HEK293 (cell line): Measurements from ENCODE around the gene YWHAG.

Experiments
- CTCF ChIA-PET: fragments of 350-600 bp; formaldehyde crosslinking; extraction: SDS; loops from one replicate; lab custom pipeline; 2021; ENCODE audit warnings: antibody characterized with exemption; lab: Yijun Ruan, JAX
- POLR2A ChIA-PET: fragments of 300-600 bp; formaldehyde crosslinking; extraction: SDS; loops from one replicate; lab custom pipeline; 2020; ENCODE audit warnings: antibody characterized with exemption, inconsistent platforms; lab: Yijun Ruan, JAX
- H3K27ac ChIP-seq: fragments of 200-500 bp; sonication (Bioruptor generic); 2 replicates; pipeline ENCODE4 v1.5.1; 2014; ENCODE audit warnings: low read depth, low read length, control low read depth, inconsistent platforms; ENCODE audit errors: extremely low read depth
- H3K36me3 ChIP-seq, 2 experiments: fragments of 200-500 bp in 1 of 2; sonication (Bioruptor generic) in 1 of 2; 1 replicate in 1 of 2; 2 replicates in 1 of 2; pipeline ENCODE4 v1.5.1; 2014 to 2017; ENCODE audit warnings: inconsistent platforms in 2 of 2, low read length in 2 of 2; ENCODE audit not compliant: control insufficient read depth in 2 of 2, insufficient read depth in 1 of 2
- H3K4me1 ChIP-seq: fragments of 200-500 bp; sonication (Bioruptor generic); 2 replicates; pipeline ENCODE4 v1.5.1; 2014; ENCODE audit warnings: mild to moderate bottlenecking, low read length, inconsistent platforms; ENCODE audit not compliant: control insufficient read depth, insufficient read depth
- H3K4me3 ChIP-seq: 2 replicates; pipeline ENCODE4 v1.5.1; 2011; ENCODE audit warnings: low read depth, mild to moderate bottlenecking, control low read depth, low read length, moderate library complexity
- H3K9me3 ChIP-seq: fragments of 200-500 bp; sonication (Bioruptor generic); 2 replicates; pipeline ENCODE4 v1.5.1; 2014; ENCODE audit warnings: low read depth, low read length, inconsistent platforms; ENCODE audit not compliant: control insufficient read depth, insufficient read depth
- GLIS1 ChIP-seq: fragments of 450-650 bp; formaldehyde crosslinking; IDR thresholded peaks from 2 replicates; pipeline ENCODE4 v1.5.1; 2016; ENCODE audit warnings: missing biosample characterization, missing genetic modification characterization
- KLF8 ChIP-seq: fragments of 450-650 bp; formaldehyde crosslinking; IDR thresholded peaks from 2 replicates; pipeline ENCODE4 v1.5.1; 2016; ENCODE audit warnings: missing biosample characterization, missing genetic modification characterization
- SALL2 ChIP-seq: fragments of 450-650 bp; formaldehyde crosslinking; IDR thresholded peaks from 2 replicates; pipeline ENCODE4 v1.5.0; 2017; ENCODE audit warnings: missing biosample characterization, mild to moderate bottlenecking, missing genetic modification characterization, borderline replicate concordance
- WT1 ChIP-seq: fragments of 450-650 bp; formaldehyde crosslinking; IDR thresholded peaks from 2 replicates; pipeline ENCODE4 v1.5.1; 2016; ENCODE audit warnings: missing biosample characterization, missing genetic modification characterization
- ZBTB17 ChIP-seq: fragments of 450-650 bp; formaldehyde crosslinking; IDR thresholded peaks from 2 replicates; pipeline ENCODE4 v1.5.1; 2016; ENCODE audit warnings: missing biosample characterization, missing genetic modification characterization
- ZBTB49 ChIP-seq: fragments of 450-650 bp; formaldehyde crosslinking; IDR thresholded peaks from 2 replicates; pipeline ENCODE4 v1.5.1; 2016; ENCODE audit warnings: missing biosample characterization, missing genetic modification characterization, low read depth
- ZFP41 ChIP-seq: fragments of 450-650 bp; formaldehyde crosslinking; IDR thresholded peaks from 2 replicates; pipeline ENCODE4 v1.5.1; 2016; ENCODE audit warnings: missing biosample characterization, missing genetic modification characterization, borderline replicate concordance
- ZIC2 ChIP-seq: fragments of 450-650 bp; formaldehyde crosslinking; IDR thresholded peaks from 2 replicates; pipeline ENCODE4 v1.5.1; 2016; ENCODE audit warnings: missing biosample characterization, missing genetic modification characterization
- ZNF146 ChIP-seq: fragments of 450-650 bp; formaldehyde crosslinking; IDR thresholded peaks from 2 replicates; pipeline ENCODE4 v1.5.1; 2016; ENCODE audit warnings: missing biosample characterization, missing genetic modification characterization
- ZNF184 ChIP-seq: fragments of 450-650 bp; IDR thresholded peaks from 2 replicates; pipeline ENCODE4 v1.5.1; 2018; ENCODE audit warnings: missing biosample characterization, mild to moderate bottlenecking, missing genetic modification characterization
- ZNF202 ChIP-seq: fragments of 450-650 bp; formaldehyde crosslinking; IDR thresholded peaks from 2 replicates; pipeline ENCODE4 v1.5.1; 2016; ENCODE audit warnings: missing biosample characterization, missing genetic modification characterization, borderline replicate concordance
- ZNF23 ChIP-seq: fragments of 450-650 bp; formaldehyde crosslinking; IDR thresholded peaks from 2 replicates; pipeline ENCODE4 v1.5.1; 2016; ENCODE audit warnings: missing biosample characterization, missing genetic modification characterization, borderline replicate concordance
- ZNF302 ChIP-seq: fragments of 450-650 bp; formaldehyde crosslinking; IDR thresholded peaks from 2 replicates; pipeline ENCODE4 v1.5.1; 2016; ENCODE audit warnings: missing biosample characterization, missing genetic modification characterization, low read depth
- ZNF335 ChIP-seq: fragments of 450-650 bp; formaldehyde crosslinking; conservative IDR thresholded peaks from 2 replicates; pipeline ENCODE4 v1.5.1; 2016; ENCODE audit warnings: missing biosample characterization, missing genetic modification characterization
- ZNF354C ChIP-seq: fragments of 450-650 bp; formaldehyde crosslinking; IDR thresholded peaks from 2 replicates; pipeline ENCODE4 v1.5.1; 2016; ENCODE audit warnings: missing biosample characterization, missing genetic modification characterization, low read depth, borderline replicate concordance
- ZNF433 ChIP-seq: fragments of 450-650 bp; formaldehyde crosslinking; IDR thresholded peaks from 2 replicates; pipeline ENCODE4 v1.5.1; 2016; ENCODE audit warnings: missing biosample characterization, missing genetic modification characterization, low read depth
- ZNF639 ChIP-seq: fragments of 450-650 bp; formaldehyde crosslinking; IDR thresholded peaks from 2 replicates; pipeline ENCODE4 v1.5.1; 2016; ENCODE audit warnings: missing biosample characterization, missing genetic modification characterization
- ZNF660 ChIP-seq: fragments of 450-650 bp; IDR thresholded peaks from 2 replicates; pipeline ENCODE4 v1.5.1; 2018; ENCODE audit warnings: missing biosample characterization, mild to moderate bottlenecking, missing genetic modification characterization
- ZNF776 ChIP-seq: fragments of 450-650 bp; formaldehyde crosslinking; IDR thresholded peaks from 2 replicates; pipeline ENCODE4 v1.5.0; 2017; ENCODE audit warnings: missing biosample characterization, missing genetic modification characterization, borderline replicate concordance
- ZNF792 ChIP-seq: fragments of 450-650 bp; formaldehyde crosslinking; IDR thresholded peaks from 2 replicates; pipeline ENCODE4 v1.5.1; 2016; ENCODE audit warnings: missing biosample characterization, missing genetic modification characterization
- TF ChIP-seq, protein P1 (sequence below): fragments of 450-650 bp; formaldehyde crosslinking; optimal IDR thresholded peaks from 2 replicates; pipeline ENCODE3; 2016; ENCODE audit warnings: missing biosample characterization, mild to moderate bottlenecking, missing genetic modification characterization
- TF ChIP-seq, protein P2 (sequence below): fragments of 450-650 bp; formaldehyde crosslinking; IDR thresholded peaks from 2 replicates; pipeline ENCODE4 v1.5.1; 2016; ENCODE audit warnings: missing biosample characterization, missing genetic modification characterization

YWHAG gene

GRCh38 chr7:76281006-76281705 is 77.6 kb downstream of the YWHAG start (continued):
- peak; percentile 21; the same call in 1 of the 2 replicates for TF ChIP-seq ZNF792 (tag by site-specific recombination)
- no peak for TF ChIP-seq ZBTB49 (tag by site-specific recombination)
- TF ChIP-seq ZNF335 (tag by site-specific recombination), result peak; percentile 41; the same call in 1 of the 2 replicates
- TF ChIP-seq ZNF354C (tag by site-specific recombination), result no peak
- no peak for TF ChIP-seq ZNF660 (tag by site-specific recombination)
- TF ChIP-seq KLF8 (tag by site-specific recombination), result peak; percentile 42; the same call in 1 of the 2 replicates
- no peak for TF ChIP-seq GLIS1 (tag by site-specific recombination)
- TF ChIP-seq ZNF639, result peak; percentile 69; the same call in 1 of the 2 replicates
- peak; percentile 87; the same call in 1 of the 2 replicates for TF ChIP-seq SALL2 (tag by site-specific recombination)
- no peak for TF ChIP-seq ZIC2 (tag by site-specific recombination)
- TF ChIP-seq ZNF433 (tag by site-specific recombination), result no peak
- TF ChIP-seq WT1 (tag by site-specific recombination), result no peak
- TF ChIP-seq ZBTB17 (tag by site-specific recombination), result peak; percentile 71
- no peak for TF ChIP-seq ZFP41
- TF ChIP-seq ZNF776 (tag by site-specific recombination), result peak; percentile 25; the same call in 1 of the 2 replicates
- peak; percentile 28 for TF ChIP-seq ZNF202 (tag by site-specific recombination)
- no peak for TF ChIP-seq ZNF146 (tag by site-specific recombination)
- TF ChIP-seq, protein P1, sequence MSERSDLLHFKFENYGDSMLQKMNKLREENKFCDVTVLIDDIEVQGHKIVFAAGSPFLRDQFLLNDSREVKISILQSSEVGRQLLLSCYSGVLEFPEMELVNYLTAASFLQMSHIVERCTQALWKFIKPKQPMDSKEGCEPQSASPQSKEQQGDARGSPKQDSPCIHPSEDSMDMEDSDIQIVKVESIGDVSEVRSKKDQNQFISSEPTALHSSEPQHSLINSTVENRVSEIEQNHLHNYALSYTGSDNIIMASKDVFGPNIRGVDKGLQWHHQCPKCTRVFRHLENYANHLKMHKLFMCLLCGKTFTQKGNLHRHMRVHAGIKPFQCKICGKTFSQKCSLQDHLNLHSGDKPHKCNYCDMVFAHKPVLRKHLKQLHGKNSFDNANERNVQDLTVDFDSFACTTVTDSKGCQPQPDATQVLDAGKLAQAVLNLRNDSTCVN, result peak; percentile 65
- TF ChIP-seq ZNF302 (tag by site-specific recombination), result no peak

GRCh38 chr7:76280408-76280807 is 78.4 kb downstream of the YWHAG start:
- ChIA-PET CTCF (interaction anchor here (0.8 kb wide), 1 partner anchor 38 kb away, joined by 3 read pairs; no protein-coding TSS in a partner anchor), POLR2A (no interaction called here)
- H3K4me3 ChIP-seq, result no peak overlapping the region

More at GRCh38 chr7:76280408-76280807, 78.4 kb downstream of the YWHAG start:
- TF ChIP-seq ZNF184, result no peak
- TF ChIP-seq, protein P2, sequence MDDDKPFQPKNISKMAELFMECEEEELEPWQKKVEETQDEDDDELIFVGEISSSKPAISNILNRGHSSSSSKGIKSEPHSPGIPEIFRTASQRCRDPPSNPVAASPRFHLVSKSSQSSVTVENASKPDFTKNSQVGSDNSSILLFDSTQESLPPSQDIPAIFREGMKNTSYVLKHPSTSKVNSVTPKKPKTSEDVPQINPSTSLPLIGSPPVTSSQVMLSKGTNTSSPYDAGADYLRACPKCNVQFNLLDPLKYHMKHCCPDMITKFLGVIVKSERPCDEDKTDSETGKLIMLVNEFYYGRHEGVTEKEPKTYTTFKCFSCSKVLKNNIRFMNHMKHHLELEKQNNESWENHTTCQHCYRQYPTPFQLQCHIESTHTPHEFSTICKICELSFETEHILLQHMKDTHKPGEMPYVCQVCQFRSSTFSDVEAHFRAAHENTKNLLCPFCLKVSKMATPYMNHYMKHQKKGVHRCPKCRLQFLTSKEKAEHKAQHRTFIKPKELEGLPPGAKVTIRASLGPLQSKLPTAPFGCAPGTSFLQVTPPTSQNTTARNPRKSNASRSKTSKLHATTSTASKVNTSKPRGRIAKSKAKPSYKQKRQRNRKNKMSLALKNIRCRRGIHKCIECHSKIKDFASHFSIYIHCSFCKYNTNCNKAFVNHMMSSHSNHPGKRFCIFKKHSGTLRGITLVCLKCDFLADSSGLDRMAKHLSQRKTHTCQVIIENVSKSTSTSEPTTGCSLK, result no peak
- TF ChIP-seq ZNF23, result no peak
- H3K4me1 ChIP-seq, result no peaks in the 10 kb centered on the region
- no peak overlapping the region for H3K27ac ChIP-seq
- no peaks in the 10 kb centered on the region for H3K9me3 ChIP-seq
- no peaks in the 10 kb centered on the region for H3K36me3 ChIP-seq
